HG02852 (cell line): ENCODE data around the gene TMBIM6.
"Not testable (repeated sequence)": the region's sequence is repeated elsewhere in the genome, so short reads cannot be mapped to it uniquely, and the experiment has no call there.

Experiments
- ATAC-seq: cut with Tn5 transposase; IDR thresholded peaks from one replicate; pipeline ENCODE4 v1.9.1; 2021; ENCODE audit warnings: mild to moderate bottlenecking, moderate library complexity; ENCODE audit not compliant: unreplicated experiment

Gene TMBIM6

DNA sequence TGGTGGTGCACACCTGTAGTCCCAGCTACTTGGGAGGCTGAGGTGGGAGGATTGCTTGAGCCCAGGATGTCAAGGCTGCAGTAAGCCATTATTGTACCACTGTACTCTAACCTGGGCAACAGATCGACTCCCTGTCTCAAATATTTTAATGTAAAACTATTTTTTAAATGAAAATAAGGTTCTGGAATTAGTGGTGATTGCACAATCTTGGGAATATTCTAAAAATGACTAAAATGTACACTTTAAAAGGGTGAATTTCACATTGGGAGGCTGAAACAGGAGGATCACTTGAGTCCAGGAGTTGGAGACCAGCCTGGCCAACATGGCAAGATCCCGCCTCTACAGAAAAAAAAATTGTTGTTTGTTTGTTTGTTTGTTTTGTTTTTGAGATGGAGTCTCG is 12.9 kb upstream of the TMBIM6 start:
- no peak for ATAC-seq

DNA sequence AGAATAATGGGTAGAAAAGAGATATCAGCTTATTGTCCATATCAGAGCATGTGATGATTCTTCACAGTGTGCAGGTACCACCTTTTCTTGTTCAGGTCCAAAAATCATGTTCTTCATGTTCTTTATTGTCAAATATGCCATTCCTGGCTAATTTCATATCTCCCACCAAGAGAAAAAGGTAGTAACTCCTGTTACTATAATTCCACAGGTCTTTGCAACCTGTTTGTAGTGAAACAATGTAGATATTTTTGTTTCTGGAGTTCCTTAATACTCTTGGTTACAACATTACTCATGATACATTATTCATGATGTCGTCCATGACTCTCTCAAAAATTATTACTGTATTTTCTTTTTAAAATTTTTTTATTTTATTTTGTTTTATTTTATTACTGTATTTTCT is 11.3 kb upstream of the TMBIM6 start:
- ATAC-seq: no peak

DNA sequence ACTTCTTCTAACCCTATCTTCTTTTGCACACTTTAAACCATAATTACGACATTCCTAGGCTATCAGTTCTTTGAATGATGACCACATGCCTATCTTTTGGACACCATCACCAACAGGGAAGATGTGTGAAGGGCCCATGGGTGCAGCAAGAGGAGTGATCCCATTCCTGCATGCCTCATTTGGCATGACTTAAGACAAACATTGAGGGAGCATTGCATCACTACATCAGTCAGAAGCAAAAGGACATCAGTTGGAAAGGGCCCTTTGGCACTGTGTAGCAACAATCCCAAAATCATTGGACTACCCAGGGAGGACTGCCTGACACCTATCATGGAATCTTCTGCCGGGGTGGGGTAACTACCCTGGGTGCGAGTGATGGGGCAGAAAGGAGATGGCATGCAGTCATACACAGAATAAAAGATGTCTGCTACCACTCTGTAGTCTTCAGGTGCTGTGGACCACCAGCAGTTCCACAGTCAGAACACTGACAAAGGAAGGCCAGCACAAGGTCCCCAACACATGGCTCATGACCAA is 10.7 kb upstream of the TMBIM6 start:
- no peak for ATAC-seq

DNA sequence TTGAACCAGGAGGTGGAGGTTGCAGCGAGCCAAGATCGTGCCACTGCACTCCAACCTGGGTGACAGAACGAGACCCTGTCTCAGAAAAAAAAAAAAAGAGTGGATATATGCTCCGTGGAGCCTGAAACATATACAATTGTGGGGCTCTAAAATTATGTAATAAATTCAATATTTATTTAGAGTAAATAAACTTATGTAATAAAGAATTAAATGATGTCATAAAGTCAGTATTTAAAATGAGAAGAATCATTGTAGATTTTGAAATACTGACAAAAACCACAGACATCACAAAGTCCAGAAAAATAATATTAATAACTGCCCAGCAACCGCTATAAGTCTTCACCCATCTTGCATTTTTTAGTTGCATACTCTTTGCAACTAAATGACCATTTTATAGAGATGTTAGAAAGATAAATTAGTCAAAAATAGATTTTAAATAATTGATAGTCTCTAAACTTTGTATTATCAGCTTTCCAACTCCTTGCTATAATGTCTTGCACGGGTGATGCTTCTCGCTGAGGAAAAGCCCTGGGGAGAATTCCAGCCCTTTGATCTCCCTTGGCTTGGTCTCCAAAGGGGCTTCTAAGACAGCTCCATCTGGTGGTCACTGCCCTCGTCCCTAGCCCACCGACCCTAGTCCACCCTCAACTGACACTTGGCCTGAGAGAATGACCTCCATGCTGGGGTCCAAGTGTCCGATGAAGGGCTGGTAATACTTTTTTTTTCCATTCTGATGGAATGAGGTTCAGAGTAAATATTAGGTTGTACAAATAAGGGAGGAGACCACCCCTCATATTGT is 7.9 kb upstream of the TMBIM6 start:
- no peak for ATAC-seq

DNA sequence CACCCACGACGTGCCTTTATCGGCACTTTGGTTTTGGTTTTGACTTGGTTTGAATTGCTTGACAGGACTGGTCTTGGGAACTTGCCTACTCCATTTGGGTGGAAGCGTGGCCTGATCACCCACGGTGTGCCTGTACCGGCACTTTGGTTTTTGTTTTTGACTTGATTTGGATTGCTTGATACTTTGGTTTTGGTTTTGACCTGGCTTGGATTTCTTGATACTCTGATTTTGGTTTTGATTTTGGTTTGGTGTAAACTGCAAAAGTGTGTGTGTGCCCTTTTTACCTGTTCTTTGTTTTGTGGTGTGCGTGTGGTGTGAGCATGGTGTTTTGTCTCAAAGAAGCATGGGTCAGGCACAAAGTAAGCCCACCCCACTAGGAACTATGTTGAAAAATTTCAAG is 6.5 kb upstream of the TMBIM6 start:
- not testable (repeated sequence) for ATAC-seq

DNA sequence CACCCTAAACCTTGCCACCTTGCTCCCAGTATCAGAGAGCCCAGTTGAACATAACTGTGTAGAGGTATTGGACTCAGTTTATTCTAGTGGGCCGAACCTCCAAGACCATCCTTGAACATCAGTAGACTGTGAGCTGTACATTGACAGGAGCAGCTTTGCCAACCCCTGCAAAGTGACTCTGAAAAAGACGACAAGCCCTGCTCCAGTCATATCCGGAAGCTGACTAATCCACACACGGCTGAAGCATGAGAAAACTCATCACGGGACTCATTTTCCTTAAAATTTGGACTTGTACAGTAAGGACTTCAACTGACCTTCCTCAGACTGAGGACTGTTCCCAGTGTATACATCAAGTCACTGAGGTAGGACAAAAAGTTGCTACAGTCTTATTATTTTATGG is 2.6 kb upstream of the TMBIM6 start:
- not testable (repeated sequence) for ATAC-seq

DNA sequence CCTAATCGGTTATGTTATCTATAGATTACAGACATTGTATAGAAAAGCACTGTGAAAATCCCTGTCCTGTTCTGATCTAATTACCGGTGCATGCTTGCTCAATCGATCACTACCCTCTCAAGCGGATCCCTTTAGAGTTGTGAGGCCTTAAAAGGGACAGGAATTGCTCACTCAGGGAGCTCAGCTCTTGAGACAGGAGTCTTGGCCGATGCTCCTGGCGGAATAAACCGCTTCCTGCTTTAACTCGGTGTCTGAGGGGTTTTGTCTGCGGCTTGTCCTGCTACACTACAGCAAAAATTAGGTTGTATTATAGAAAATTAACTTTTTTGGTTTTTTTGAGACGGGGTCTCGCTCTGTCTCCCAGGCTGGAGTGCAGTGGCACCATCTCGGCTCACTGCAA is 1.1 kb upstream of the TMBIM6 start:
- ATAC-seq: not testable (repeated sequence)

DNA sequence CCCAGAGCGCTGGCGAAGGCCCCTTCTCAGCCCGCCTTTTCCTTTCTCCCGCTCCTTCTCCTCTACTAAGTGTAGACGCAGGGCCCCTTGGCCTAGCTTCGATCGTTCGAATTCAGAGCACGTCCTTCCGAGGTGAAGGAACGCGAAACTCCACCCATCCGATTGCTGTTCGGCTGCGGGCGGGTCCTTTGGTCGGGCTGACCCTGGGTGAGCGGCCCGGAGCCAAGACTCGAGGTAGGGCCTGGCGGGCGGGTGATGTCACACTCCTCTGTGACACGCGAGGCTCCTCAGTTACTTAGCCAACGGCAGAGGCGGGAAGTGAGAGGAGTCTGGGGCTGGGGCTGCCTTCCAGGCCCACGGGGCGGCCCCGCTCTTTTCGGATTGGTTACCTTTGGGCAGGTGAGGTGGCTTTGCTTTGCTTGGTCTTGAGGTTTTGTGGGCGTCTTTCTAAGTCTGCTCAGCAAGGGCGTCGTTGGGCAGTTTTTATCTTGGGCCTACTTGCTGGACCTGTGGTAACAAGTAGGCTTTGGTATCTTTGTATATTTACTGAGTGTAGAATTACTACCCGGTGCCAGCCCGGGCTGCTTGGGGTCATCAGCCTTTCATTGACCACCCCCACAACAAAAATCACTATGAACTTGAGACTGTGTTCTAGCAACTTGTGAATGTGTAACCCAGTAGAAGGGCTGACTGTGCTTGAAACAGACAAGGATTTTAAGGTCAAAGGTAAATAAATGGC is 694 bp downstream of the TMBIM6 start:
- ATAC-seq: peak; percentile 48

DNA sequence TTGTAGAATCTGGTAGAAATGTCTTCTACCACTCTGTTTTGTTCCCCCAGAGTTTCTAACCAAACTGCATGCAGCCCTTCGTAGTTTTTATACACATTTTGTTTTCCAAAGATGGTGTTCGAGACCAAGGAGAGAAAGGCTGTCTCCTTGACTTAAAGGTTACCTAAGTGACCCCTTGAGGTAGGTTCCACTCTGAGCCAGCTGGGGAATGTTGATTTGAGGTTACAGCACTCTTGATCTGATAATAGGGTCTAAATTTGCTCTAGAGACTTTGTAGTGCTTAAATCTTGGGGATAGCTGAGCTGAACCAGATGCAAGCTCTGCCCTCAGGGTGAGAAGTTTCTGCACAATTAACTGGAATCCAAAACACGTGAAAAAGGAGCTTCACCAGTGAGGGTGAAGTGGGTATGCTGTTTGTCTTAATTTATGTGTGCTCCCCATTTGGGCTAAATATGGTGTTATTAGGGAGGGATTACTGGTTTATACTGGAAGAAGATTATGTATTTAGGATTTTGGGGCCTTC is 3.1 kb downstream of the TMBIM6 start:
- no peak for ATAC-seq

DNA sequence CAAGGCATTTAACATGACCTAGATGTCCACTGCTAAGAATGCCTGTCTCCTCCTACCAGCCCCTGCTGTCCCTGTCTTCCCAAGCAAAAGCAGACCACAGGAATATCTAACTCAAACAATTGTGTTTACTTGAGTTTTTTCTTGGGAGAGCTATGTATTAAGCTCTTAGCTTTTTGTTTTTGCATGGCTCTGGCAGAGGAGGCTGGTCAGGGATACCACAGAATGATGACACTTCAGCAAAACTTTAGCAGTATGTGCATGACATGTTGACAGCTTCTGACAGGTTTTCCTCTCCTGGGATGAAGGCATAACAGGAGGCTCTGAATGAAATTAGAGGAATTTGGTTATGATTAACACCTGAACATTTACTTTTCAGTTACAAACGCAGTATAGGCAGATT is 6.9 kb downstream of the TMBIM6 start:
- ATAC-seq: no peak

DNA sequence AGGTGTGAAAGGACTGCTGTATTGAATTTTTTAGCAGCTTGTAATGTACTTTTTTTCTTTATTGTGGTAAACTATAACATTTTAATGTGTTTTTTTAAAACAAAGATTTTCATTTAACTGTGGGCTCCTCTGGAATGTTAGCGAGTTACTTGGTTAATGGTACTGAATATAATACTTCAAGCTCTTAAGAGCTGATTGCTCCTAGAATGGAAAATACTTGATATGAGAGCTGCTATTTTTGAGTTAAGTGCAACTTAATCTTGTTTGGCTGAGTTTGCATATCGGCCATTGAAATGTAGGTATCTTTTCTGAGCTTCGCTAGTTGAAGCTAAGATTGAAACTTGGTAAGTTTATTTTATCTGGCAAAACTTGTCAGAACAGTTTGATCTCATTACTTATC is 7.4 kb downstream of the TMBIM6 start:
- no peak for ATAC-seq

DNA sequence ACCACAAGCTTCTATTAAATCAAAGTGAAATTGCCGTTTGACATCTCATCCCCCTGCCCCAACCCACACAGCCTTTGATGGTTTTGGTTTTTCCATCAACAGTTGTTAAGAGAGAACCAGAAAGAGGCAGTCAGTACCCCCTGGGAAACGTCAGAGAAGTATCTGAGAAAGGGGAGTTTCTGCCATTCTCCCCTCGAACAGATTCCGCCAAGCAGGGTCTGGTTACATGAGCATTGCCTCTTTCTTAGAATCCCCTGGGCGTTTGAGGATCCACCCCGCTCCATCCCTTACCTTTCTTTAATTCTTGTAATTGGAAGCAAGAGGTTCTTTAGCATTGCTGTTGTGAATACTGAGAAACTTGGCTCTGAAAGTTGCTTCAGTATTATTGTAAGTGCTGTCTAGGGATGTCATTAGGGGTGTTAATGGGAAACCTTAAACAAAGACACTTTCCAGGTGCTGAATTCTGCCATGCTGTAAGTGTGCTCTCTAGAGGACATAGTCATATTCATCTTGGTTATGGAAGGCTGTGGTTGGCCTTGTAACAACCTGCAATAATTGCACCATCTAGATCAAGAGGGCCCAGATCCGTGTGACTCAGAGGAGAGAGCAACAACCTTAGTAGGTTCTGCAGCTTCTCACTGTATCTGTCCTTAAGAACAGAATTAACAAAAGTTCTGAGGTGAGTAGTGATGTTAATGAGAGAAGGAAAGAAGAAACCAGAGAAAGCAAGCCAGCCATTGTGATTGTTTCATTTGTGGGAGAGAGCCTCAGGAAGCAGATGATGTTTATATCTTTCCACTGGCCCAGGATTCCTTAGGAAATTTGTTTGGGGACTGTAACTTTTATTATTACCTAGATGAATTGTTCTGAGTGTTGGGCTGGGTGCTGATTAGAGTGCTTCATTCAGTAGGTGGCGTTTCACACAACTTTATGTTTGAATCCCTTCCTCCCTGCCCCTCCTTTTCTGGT is 9.0 kb downstream of the TMBIM6 start:
- ATAC-seq: no peak

DNA sequence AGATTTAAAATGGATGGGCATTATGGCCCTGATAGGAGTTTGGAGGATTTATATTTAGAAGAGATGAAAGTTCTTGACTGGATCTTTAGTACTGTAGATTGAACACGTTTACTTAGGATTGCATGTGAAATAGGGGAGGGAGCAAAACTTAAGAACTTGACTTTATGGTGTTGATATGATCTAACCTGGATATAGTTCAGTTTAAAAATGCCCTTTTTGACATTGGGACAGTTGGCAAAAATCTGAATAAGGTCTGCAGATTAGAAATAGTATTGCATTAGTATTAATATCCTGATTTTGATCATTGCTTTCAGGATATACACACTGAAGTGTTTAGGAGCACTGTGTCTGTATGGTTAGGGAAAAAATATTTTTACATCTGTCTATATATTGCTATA is 9.6 kb downstream of the TMBIM6 start:
- ATAC-seq: no peak

DNA sequence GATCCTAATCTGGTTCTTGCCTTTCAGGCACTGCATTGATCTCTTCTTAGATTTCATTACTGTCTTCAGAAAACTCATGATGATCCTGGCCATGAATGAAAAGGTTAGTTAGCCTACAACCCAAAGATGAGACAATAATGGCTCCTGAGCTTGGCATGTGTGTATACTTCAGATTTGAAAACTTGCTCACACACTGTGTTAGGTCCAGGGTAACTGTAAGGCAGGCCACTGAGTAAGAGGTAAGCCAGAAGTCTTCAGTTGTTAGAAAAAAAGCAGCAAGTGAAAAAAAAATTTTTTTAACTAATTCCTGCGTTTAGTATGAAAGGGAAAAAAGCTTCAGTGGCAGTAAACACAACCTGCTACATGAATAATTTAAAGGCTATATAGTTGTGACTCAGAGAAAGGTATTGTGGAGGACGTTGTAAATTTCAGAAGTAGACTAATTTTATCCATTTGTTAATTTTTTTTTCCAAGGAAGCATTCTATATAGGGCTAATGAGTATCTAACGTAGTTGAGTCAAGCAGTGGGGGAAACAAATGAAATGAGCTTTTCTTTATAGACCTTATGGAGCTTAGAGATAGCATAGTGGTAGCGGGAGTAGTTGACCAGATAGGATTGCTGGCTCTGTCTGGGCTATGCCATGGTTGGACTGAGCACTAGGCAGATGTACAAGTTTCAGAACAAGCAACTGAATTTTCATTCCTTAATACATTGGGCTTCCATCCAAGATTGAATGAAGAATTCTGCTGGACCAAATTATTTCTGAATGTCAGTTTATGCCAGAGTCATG is 20.5 kb downstream of the TMBIM6 start:
- no peak for ATAC-seq

DNA sequence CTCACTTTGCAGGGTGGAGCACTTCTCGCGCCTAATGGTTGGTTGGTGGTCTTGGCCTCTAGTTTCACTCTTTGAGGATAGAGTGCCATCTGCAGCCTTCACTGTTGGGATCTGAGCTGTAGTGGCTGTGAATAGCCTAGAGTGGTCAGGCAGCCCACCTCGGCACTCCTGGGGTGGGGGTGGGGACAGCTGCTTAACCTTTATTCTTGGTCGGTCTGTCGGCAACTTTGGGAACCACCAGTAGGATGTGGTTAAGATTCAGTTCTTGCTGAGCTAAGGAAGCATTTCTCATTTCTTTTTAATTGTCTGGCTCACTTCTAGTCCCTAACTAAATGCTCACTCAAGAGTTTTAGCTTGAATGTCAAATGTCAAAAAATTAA is 21.1 kb downstream of the TMBIM6 start:
- no peak for ATAC-seq

DNA sequence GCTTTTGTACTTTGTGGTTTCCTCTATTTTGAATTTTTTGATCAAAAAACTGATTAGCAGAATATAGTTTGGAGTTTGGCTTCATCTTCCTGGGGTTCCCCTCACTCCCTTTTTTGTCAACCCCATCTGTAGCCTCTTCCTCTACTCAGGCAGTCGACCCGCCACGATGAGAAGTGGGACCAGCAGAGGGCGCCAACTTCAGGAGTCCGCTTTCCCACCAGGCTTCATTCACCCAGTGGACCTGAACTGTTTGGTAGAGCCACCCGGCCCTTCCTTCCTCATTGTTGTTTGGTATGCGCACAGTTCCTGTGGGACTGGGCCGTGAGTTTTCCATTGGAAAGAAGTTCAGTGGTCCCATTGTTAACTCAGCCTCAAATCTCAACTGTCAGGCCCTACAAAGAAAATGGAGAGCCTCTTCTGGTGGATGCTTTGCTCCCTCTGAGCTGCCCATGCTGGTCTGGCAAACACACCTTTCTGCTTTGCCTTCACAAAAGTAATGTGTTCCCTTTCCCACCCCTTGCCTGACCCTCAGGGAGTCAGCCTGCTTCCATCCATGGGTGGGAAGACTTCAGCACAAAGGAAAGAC is 21.7 kb downstream of the TMBIM6 start:
- no peak for ATAC-seq

DNA sequence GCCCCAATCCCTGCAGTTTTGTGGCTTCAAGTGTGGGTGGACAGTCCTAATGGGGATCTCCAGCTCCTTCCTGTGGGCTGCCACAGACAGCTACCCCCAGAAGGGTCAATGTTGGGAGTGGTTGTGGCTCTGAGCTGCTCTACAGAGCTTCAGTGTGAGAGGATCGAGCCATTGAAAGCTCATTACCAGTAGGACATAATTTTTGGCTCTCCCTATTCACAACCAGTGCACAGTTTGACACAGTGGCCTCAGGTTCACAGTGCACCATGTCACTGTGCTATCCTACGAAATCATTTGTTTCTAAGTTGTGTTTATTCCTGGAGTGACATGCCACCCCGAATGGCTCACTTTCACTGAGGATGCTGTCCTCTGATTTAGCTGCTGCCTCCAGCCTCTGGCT is 22.8 kb downstream of the TMBIM6 start:
- ATAC-seq: no peak

DNA sequence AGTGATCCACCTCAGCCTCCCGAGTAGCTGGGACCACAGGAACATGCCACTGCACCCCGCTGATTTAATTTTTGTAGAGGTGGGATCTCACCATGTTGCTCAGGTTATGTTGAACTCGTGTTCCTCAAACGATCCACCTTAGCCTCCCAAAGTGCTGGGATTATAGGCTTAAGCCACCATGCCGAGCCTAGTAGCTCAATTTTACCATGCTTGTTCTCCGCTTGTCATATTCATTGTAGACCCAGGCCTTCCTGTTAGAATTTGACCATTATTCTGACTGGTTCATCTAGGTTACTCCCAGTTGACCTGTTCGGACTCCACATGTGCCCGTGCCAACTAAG is 24.7 kb downstream of the TMBIM6 start:
- no peak for ATAC-seq

DNA sequence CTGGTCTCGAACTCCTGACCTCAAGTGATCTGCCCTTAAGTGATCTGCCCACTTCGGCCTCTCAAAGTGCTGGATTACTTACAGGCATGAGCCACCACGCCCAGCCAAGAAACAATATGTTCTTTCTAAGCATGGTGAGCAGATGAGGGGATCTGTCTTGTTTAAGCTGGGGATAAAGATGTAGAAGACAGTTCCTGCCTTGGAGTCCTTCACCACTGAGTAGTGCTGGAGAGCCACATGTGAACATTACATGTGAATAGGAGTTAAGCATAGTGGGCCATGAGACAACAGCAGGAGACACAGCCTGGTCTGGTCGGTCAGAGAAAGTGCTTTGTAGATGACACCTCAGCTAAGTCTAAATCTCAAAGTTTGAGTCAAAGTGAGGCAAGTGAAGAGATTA is 26.0 kb downstream of the TMBIM6 start:
- ATAC-seq: no peak

DNA sequence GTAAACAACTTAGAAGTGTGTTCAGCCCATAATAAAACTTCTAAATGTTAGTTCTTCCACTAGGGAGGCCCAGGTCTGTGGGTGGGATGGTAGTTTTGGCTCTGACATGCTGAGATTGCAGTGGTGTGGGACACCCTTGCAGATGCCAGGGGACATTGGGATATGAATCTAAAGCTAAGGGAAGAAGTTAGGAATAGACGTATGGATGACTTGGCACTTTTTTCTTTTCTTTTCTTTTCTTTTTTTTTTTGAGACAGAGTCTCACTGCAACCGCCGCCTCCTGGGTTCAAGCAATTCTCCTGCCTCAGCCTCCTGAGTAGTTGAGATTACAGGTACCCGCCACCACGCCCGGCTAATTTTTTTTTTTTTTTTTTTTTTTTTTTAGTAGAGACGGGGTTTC is 31.7 kb downstream of the TMBIM6 start:
- not testable (repeated sequence) for ATAC-seq
